ENCODE results near the gene ATG9A.

DNA sequence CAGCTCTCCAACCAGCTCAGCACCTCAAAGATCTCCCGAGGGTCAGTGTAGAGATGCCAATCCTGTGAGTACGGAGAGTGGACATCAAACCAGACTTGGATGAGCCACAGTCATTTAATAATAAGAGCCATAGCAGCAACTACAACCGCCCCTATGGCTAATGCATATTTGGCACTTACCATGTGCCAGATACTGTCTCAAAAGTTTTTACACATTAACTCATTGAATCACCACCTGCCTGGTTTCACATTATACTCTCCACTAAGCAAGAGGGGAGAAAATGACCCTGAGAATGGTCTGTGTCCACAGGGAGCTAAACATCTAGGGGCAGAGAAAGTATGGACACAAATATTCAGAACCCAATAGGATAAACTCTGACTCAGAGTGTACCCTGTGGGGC, 55.3 kb downstream of the ATG9A start:
- TF ChIP-seq, protein P1, sequence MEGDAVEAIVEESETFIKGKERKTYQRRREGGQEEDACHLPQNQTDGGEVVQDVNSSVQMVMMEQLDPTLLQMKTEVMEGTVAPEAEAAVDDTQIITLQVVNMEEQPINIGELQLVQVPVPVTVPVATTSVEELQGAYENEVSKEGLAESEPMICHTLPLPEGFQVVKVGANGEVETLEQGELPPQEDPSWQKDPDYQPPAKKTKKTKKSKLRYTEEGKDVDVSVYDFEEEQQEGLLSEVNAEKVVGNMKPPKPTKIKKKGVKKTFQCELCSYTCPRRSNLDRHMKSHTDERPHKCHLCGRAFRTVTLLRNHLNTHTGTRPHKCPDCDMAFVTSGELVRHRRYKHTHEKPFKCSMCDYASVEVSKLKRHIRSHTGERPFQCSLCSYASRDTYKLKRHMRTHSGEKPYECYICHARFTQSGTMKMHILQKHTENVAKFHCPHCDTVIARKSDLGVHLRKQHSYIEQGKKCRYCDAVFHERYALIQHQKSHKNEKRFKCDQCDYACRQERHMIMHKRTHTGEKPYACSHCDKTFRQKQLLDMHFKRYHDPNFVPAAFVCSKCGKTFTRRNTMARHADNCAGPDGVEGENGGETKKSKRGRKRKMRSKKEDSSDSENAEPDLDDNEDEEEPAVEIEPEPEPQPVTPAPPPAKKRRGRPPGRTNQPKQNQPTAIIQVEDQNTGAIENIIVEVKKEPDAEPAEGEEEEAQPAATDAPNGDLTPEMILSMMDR (IDR thresholded peaks at IDR 0.05) = no peak
- TF ChIP-seq EP300 (IDR thresholded peaks at IDR 0.05) = no peak
